Epithelial cell of proximal tubule (primary cell): ENCODE results near the gene C14orf132. TPM values are rescaled to one million over a fixed set of nuclear protein-coding genes. Genes with fewer than 3 reads are reported as not detected.
A peak's percentile ranks its signal among the peaks of the same experiment; 100 is the strongest.

ENCODE experiments used
- DNase-seq: peaks from one replicate; pipeline ENCODE4 v3.0.0-alpha.2; 2011; ENCODE audit warnings: low read depth
- H3K4me3 ChIP-seq: 2 replicates; pipeline ENCODE4 v1.5.1; 2011; ENCODE audit warnings: low read depth, mild to moderate bottlenecking, low read length
- CTCF ChIP-seq: conservative IDR thresholded peaks from 2 replicates; pipeline ENCODE4 v1.5.1; 2012; ENCODE audit warnings: low read depth, mild to moderate bottlenecking, low read length
- total RNA-seq: library from RNA; depleted of rRNA; stranded (reverse); fragments of >200 nt; gene quantifications from 2 replicates; pipeline ENCODE4 v1.2.3, GENCODE V29; 2015

Gene C14orf132
- 1.7 and 4.0 TPM in 2 replicates for total RNA-seq

GRCh38 chr14:96038920-96039632, at the start of gene C14orf132:
Gene C14orf132, plus strand, starts transcription at chr14:96039362. Its CDS starts 139 bp downstream, at chr14:96039501.
- no peak for TF ChIP-seq CTCF
- DNase-seq: no peak
- peak within 1 kb of the TSS; percentile 70 for H3K4me3 ChIP-seq

DNA sequence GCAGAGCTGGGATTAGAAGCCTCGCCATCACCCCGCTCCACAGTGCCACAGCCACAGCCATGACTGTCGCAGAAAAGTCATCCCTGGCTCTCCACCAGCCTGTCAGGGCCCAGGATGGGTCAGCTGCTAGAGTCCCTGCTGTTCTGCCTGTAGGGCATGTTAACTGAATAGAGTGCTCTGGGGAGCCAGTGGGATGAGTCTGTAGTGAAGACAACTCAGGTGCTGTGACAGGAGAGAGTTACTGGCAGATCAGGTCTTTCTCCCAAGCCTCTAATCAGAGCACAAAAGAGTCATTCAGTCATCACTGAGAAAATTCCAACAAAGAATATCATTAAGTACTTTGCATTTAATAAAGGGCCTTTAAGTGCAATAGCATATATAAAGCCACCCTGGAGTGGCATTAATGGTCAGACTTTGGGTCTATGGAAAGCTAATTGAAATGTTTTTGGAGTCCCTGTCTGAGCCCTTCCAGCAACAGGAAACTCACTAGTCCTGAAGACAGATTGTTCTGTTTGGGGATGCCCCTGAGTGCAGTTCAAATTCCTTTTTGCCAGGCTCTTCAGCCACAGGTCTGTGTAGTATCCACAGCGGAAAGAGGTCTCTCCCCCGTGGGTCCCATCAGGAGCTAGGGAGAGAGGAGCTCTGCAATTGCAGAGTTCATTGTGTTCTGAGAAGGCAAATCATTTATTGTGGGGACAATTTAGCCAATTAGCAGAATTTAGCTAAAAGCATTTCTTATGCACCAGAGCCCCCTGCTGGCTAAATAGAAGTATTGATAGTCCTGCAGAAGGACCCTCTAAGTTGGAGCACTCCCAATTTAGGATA, 45.2 kb upstream of the C14orf132 start:
- TF ChIP-seq CTCF: peak; percentile 89
- no peak overlapping the region for H3K4me3 ChIP-seq
- DNase-seq: peak; percentile 15

DNA sequence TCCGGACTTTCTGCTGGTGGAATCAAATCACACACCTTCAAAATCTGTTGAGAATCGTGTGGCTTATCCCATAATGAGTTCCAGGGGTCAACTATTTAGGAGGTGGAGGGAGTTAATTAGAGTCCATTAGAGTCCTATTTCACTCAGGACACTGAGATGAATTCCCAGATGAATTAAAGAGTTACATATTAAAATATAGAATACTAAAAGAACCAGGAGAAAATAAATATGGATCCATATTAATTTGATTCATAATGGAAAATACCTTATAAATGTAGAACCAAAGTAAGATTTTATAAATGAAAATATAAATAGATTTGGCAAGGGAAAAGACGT, 44.6 kb upstream of the C14orf132 start:
- no peak for TF ChIP-seq CTCF
- DNase-seq: no peak
- H3K4me3 ChIP-seq: no peak overlapping the region

- no peak for DNase-seq
- peak; percentile 57 for TF ChIP-seq CTCF
- H3K4me3 ChIP-seq: no peak overlapping the region
Observed at GRCh38 chr14:95998656-95999055, 40.5 kb upstream of the C14orf132 start.

DNA sequence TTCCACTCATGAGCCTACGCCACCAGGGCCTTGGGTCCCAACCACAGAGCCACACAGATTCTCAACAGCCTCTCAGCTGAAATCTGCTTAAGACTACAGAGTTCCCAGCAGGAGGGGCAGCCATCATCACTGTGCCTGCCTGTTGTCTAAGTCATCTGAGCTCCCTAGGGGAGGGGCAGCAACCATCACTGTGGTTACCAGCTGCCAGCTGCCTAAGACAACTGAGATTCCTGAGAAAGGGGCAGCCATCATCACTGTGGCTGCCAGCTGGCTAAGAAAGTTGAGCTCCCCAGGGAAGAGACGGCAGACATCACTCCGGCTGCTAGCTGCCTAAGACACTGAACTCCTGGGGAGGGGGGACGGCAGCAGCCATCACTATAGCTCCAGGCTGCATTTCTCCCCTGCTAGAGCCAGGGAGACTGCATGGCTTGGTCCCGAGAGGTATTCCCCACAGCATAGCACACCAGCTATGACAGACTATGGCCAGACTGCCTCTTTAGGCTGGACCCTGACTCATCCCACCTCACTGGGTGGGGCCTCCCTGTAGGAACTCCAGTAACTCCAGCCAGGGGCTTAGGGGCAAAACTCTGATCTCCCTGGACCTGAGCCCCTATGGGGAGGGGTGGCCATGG, 37.2 kb upstream of the C14orf132 start:
- TF ChIP-seq CTCF: no peak
- H3K4me3 ChIP-seq: no peak overlapping the region
- no peak for DNase-seq

DNA sequence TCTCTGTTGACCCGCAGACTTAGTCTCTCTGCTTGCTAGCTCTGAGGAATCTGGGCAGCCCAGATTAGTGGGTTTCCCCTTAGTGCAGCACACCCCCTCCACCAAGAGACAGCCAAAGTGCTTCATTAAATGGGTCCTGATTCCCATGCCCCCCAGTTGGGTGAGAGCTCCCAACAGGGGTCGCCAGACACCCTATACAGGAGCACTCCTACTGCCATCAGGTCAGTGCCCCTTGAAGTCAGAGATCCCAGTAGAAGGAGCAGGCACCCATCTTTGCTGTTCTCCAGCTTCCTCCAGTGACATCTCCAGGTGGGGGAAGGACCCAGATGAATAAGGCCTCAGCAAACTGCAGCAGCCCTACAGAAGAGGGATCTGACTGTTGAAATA, 36.7 kb upstream of the C14orf132 start:
- no peak for DNase-seq
- no peak overlapping the region for H3K4me3 ChIP-seq
- no peak for TF ChIP-seq CTCF
